Fibroblast of pulmonary artery (primary cell): ENCODE results near the gene SECTM1.
A peak's percentile ranks its signal among the peaks of the same experiment; 100 is the strongest.
"Not testable (repeated sequence)": the region's sequence is repeated elsewhere in the genome, so short reads cannot be mapped to it uniquely, and the experiment has no call there.

Source experiments
- DNase-seq: peaks from one replicate; pipeline ENCODE4 v3.0.0-alpha.2; 2010; ENCODE audit warnings: low read depth
- H3K4me3 ChIP-seq: replicated peaks from 2 replicates; pipeline ENCODE4 v1.5.1; 2011; ENCODE audit warnings: low read depth, mild to moderate bottlenecking, control low read depth, low read length, moderate library complexity
- CTCF ChIP-seq: IDR thresholded peaks from 2 replicates; pipeline ENCODE4 v1.5.1; 2011; ENCODE audit warnings: mild to moderate bottlenecking, control low read depth, low read length, inconsistent platforms; ENCODE audit errors: missing control alignments

SECTM1 gene

GRCh38 chr17:82361885-82362633 lies 28.5 kb upstream of the SECTM1 start:
- no peak overlapping the region for H3K4me3 ChIP-seq
- no peak for DNase-seq
- TF ChIP-seq CTCF = no peak

GRCh38 chr17:82359451-82360074 lies 26.0 kb upstream of the SECTM1 start:
- DNase-seq, H3K4me3 ChIP-seq: not testable (repeated sequence)

GRCh38 chr17:82358465-82359350 lies 25.1 kb upstream of the SECTM1 start, which contains the start of gene TEX19:
Gene TEX19 (plus strand): TSS chr17:82359247. CDS start chr17:82362151, 2,904 bp downstream.
- H3K4me3 ChIP-seq = no peak within 1 kb of the TSS
- DNase-seq = no peak
- no peak for TF ChIP-seq CTCF

DNA sequence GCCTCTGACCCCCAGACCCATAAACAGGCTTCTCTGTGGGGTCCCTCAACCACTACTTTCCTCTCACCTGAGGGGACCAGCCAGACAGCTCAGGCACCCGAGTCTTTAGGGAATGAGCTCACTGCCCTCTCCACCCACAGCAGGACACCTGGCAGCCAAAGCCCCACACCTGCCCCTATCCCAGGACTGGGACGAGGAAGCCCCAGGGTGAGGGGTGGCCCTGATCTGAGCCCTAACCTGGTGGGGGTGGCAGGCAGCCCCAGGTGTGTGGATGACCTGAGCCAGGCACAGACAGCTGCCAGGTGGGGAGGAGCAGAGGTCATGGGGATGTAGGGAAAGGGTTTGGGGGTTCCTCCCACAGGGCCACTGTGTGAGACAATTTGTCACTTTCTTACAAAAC lies 23.8 kb upstream of the SECTM1 start:
- no peak for TF ChIP-seq CTCF
- DNase-seq = no peak

DNA sequence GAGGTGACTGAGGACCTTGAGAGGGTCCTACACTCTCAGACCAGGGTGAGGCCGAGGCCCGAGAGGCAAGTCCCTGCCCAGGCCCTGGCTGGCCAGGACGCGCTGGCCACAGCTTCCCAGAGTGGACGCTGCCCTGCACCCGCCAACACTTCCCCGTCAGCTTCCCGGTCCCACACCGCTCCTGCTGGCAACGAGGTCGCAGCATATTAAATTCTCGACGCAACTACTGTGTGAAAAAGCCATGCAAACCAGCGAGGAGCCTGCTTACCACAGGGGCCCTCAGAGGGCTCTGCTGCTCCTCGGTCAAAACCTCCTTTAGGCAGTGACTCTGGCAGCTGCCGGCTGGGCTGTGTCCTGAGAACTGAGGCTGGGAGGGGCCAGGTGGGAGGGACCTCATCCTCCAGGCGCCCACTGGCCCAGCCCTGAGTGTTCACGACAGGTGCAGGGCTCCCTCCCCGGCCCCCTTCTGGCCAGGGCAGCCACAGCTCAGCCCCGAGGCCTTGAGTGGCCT lies 23.3 kb upstream of the SECTM1 start:
- no peak for DNase-seq
- no peak overlapping the region for H3K4me3 ChIP-seq
- no peak for TF ChIP-seq CTCF

More for the DNA sequence above, 23.8 kb upstream of the SECTM1 start:
- no peak overlapping the region for H3K4me3 ChIP-seq

DNA sequence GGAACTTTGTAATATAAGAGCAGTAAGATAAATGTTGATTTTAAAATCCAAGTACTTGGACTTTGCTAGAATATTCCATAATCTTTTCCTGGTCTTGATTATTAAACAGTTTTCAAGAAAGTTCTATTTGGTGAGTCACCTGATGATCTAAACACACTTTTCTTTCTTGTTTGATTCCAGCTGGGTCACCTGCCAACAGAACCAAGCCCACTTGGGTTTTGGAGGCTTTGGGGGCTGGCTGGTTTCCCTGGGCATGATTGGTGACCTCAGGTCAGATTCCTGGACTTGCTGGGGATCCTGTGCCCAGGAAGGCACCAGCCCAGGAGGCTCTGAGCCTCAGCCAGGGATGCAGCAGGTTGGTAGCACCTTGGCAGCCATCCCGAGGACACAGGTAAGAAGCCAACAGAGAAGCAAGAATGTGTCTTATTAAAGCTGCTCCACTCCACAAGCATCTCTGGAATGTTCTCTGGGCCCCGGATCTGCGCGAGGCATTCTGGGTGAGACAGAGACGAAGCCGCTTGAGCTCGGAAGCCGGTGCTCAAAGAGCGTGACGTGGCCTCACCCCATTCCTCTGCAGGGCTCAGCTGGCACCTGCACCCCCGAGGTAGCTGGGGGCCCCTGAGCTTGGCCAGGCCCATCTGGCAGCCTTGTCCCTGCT lies 22.3 kb upstream of the SECTM1 start:
- DNase-seq = peak; percentile 20
- H3K4me3 ChIP-seq = no peak overlapping the region
- no peak for TF ChIP-seq CTCF
